Measurements from ENCODE around the gene INPP5K.
"Not testable (repeated sequence)": the region's sequence is repeated elsewhere in the genome, so short reads cannot be mapped to it uniquely, and the experiment has no call there.

DNA sequence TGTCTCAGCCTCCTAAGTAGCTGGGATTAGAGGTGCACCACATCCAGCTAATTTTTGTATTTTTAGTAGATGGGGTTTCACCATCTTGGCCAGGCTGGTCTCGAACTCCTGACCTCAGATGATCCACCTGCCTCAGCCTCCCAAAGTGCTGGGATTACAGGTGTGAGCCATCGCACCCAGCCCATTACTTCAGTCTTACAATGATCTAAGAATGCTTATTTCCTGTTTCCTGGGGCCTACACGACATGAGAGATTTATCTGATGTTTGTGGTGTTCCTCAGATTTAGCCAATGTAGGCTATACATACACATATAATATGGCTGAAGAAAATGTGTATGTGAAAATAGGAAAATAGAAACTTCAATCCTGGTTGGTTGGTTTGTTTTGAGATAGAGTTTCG is 10.5 kb upstream of the INPP5K start:
- TF ChIP-seq, protein P1, sequence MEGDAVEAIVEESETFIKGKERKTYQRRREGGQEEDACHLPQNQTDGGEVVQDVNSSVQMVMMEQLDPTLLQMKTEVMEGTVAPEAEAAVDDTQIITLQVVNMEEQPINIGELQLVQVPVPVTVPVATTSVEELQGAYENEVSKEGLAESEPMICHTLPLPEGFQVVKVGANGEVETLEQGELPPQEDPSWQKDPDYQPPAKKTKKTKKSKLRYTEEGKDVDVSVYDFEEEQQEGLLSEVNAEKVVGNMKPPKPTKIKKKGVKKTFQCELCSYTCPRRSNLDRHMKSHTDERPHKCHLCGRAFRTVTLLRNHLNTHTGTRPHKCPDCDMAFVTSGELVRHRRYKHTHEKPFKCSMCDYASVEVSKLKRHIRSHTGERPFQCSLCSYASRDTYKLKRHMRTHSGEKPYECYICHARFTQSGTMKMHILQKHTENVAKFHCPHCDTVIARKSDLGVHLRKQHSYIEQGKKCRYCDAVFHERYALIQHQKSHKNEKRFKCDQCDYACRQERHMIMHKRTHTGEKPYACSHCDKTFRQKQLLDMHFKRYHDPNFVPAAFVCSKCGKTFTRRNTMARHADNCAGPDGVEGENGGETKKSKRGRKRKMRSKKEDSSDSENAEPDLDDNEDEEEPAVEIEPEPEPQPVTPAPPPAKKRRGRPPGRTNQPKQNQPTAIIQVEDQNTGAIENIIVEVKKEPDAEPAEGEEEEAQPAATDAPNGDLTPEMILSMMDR (IDR thresholded peaks at IDR 0.05): not testable (repeated sequence)
- TF ChIP-seq ZFX (IDR thresholded peaks at IDR 0.05; ENCODE audit: borderline replicate concordance): not testable (repeated sequence)
